Measurements from ENCODE around the gene ZNF543. TPM values are rescaled to one million over a fixed set of nuclear protein-coding genes. Genes with fewer than 3 reads are reported as not detected.
"Not testable (repeated sequence)": the region's sequence is repeated elsewhere in the genome, so short reads cannot be mapped to it uniquely, and the experiment has no call there.

ZNF543 gene
- total RNA-seq, 2 experiments from 2014 or later, result 7.0 to 7.5 TPM

DNA sequence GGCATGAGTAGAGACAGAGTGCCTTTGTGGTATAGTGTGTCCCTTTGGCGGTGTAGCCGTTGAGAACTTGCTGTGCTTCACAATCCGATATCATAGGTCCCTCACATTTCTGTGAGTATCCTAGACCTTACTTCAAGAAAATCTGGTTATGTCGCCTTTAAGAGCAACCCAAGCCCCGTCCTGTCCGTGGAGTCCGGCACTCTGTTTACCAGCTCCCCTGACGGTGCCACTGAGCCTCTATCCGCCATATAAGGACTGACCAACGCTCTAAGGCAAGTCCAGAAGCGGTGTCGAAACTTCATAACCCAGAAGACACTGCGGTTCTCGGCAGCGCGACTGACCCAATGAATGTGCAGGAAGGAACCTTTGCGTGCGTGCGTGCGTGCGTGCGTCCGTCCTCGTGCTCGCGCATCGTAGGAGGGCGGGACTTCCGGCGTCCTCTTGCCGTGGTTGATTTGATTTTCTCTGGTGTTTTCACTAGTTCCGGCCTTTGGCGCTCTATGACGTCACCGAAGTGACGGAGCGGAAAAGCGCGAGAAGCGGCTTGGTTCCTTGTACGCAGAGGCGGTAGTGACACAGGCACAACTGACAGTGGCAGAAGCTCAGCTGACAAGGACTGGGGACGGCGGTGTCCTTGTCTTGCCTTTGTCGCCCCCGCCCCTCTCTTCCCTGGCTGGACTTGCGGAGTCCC lies 42.9 kb downstream of the ZNF543 start, which contains the start of the genes TRAPPC2B and ZNF547:
TRAPPC2B (plus strand) TSS at position 555 of the 691 bp plus-strand sequence. CDS start 1,283 bp downstream, outside the sequence.
ZNF547 (plus strand) TSS at position 555 of the 691 bp plus-strand sequence. CDS start 5,005 bp downstream, outside the sequence.
- peak; percentile 99 for DNase-seq
- peaks cover 14% of the 10 kb centered on the region for H3K4me1 Mint-ChIP-seq (ENCODE audit: low read depth)
- H3K27ac Mint-ChIP-seq, result peak within 1 kb of the TSS; percentile 92
- H3K9me3 Mint-ChIP-seq (ENCODE audit: insufficient read depth), result peaks cover 36% of the 10 kb centered on the region
- H3K36me3 Mint-ChIP-seq (ENCODE audit: low read depth), result peaks cover 45% of the 10 kb centered on the region
- peak; percentile 95 for ATAC-seq
- H3K27me3 Mint-ChIP-seq (ENCODE audit: low read depth), result no peaks in the 10 kb centered on the region
- ChIA-PET POLR2A (interaction anchor here (0.8 to 1.5 kb wide), 4 partner anchors 9 to 554 kb away, joined by 3 to 10 read pairs (median 4); partner anchors contain the start of genes ZNF304 and ZNF548), CTCF (interaction anchor here (1.5 to 1.8 kb wide), 2 partner anchors 12 to 26 kb away, joined by 3 to 4 read pairs; partner anchors contain the start of gene ZNF304)
- H3K4me3 Mint-ChIP-seq, result peak within 1 kb of the TSS; percentile 89

DNA sequence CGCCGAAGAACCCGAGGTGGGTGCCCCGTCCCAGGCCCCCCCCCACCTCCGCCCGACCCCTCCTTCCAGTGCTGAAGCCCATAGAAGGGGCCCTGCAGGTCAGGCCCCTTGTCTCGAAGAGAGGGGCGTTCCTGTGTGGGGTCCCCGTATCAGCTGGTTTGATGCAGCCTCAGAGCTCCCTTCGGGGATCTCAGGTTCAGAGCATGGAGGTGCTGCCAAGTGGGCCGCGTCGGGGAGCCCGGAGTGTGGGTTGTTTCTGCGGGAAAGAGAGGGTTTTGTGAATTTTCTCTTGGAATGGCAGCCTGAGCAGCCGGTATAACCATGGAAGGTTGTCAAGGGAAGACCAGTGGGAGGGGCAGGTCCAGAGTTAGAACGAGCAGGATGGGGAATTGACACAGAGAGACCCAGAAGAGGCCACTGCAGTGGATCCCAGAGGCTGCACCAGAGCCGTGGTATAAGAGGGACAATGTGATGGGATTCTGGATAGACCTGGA lies 43.5 kb downstream of the ZNF543 start:
- no peaks in the 10 kb centered on the region for H3K27me3 Mint-ChIP-seq (ENCODE audit: low read depth)
- ATAC-seq (peak; percentile 39), DNase-seq (no peak)
- H3K36me3 Mint-ChIP-seq (ENCODE audit: low read depth), result peaks cover 41% of the 10 kb centered on the region
- H3K4me3 Mint-ChIP-seq, result peak overlapping the region; percentile 89
- POLR2A ChIA-PET, result interaction anchor here (0.8 to 1.5 kb wide), 4 partner anchors 9 to 553 kb away, joined by 3 to 10 read pairs (median 4); partner anchors contain the start of genes ZNF304 and ZNF548
- CTCF ChIA-PET, result interaction anchor here (1.5 to 1.8 kb wide), 2 partner anchors 13 to 26 kb away, joined by 3 to 4 read pairs; partner anchors contain the start of gene ZNF304
- peaks cover 14% of the 10 kb centered on the region for H3K4me1 Mint-ChIP-seq (ENCODE audit: low read depth)
- H3K9me3 Mint-ChIP-seq (ENCODE audit: insufficient read depth), result peaks cover 36% of the 10 kb centered on the region
- peak overlapping the region; percentile 92 for H3K27ac Mint-ChIP-seq

DNA sequence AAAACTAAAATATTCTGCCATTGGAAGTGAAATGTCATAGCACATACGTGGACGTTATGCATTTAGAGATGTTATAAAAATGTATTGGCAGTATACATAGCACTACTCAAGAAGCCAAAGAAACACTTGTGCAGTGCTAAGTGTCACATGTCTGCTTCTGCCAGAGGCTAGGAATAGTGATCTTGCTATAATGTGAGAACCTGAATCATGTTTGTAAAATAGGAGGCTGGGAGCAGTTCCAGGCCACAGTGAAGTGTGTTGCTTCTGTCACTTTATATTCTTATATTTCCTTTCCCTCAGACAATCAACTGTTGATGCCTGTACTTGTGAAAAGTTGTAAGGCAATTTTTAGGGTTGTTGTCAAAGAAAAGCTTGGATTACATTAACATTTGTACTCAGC lies 46.5 kb downstream of the ZNF543 start:
- ChIA-PET POLR2A (interaction anchor here (1.1 kb wide), 1 partner anchor 16 kb away, joined by 3 read pairs; the partner anchor contains the start of gene ZNF304), CTCF (no interaction called here)
- Mint-ChIP-seq H3K27me3 (ENCODE audit: low read depth) (no peaks in the 10 kb centered on the region), H3K36me3 (ENCODE audit: low read depth) (peaks cover 47% of the 10 kb centered on the region), H3K4me3 (no peak overlapping the region), H3K9me3 (ENCODE audit: insufficient read depth) (peaks cover 23% of the 10 kb centered on the region), H3K4me1 (ENCODE audit: low read depth) (peaks cover 14% of the 10 kb centered on the region), H3K27ac (no peak overlapping the region)
- ATAC-seq (no peak), DNase-seq (no peak)

GRCh38 chr19:57374179-57374578 lies 53.9 kb downstream of the ZNF543 start:
- POLR2A ChIA-PET, result no interaction called here
- H3K27me3 Mint-ChIP-seq (ENCODE audit: low read depth), result no peaks in the 10 kb centered on the region
- peaks cover 37% of the 10 kb centered on the region for H3K9me3 Mint-ChIP-seq (ENCODE audit: insufficient read depth)
- CTCF ChIA-PET, result no interaction called here
- no peak overlapping the region for H3K4me3 Mint-ChIP-seq
- ATAC-seq (no peak), DNase-seq (no peak)
- H3K27ac Mint-ChIP-seq, result no peak overlapping the region
- H3K4me1 Mint-ChIP-seq (ENCODE audit: low read depth), result no peaks in the 10 kb centered on the region
- H3K36me3 Mint-ChIP-seq (ENCODE audit: low read depth), result peaks cover 84% of the 10 kb centered on the region

DNA sequence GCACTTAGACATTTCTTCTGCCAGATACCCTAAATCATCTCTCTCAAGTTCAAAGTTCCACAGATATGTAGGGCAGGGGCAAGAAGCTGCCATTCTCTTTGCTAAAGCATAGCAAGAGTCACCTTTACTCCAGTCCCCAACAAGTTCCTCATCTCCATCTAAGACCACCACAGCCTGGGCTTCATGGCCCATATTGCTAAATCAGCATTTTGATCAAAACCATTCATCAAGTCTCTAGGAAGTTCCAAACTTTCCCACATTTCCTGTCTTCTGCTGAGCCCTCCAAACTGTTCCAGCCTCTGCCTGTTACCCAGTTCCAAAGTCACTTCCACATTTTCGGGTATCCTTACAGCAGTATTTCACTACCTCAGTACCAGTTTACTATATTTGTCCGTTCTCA lies 54.4 kb downstream of the ZNF543 start:
- H3K4me1 Mint-ChIP-seq (ENCODE audit: low read depth); ATAC-seq; H3K27ac Mint-ChIP-seq; H3K4me3 Mint-ChIP-seq; CTCF ChIA-PET; POLR2A ChIA-PET; DNase-seq; H3K27me3 Mint-ChIP-seq (ENCODE audit: low read depth): not testable (repeated sequence)
- peaks cover 42% of the 10 kb centered on the region for H3K9me3 Mint-ChIP-seq (ENCODE audit: insufficient read depth)
- peaks cover 84% of the 10 kb centered on the region for H3K36me3 Mint-ChIP-seq (ENCODE audit: low read depth)

GRCh38 chr19:57376151-57376550 lies 55.9 kb downstream of the ZNF543 start:
- H3K36me3 Mint-ChIP-seq (ENCODE audit: low read depth), result peaks cover 77% of the 10 kb centered on the region
- H3K4me1 Mint-ChIP-seq (ENCODE audit: low read depth), result no peaks in the 10 kb centered on the region
- POLR2A ChIA-PET, result interaction anchor here (0.9 kb wide), 1 partner anchor 13 kb away, joined by 4 read pairs; the partner anchor contains the start of gene ZNF548
- H3K9me3 Mint-ChIP-seq (ENCODE audit: insufficient read depth), result peaks cover 53% of the 10 kb centered on the region
- ATAC-seq (no peak), DNase-seq (no peak)
- no peak overlapping the region for H3K27ac Mint-ChIP-seq
- CTCF ChIA-PET, result no interaction called here
- H3K4me3 Mint-ChIP-seq, result no peak overlapping the region
- no peaks in the 10 kb centered on the region for H3K27me3 Mint-ChIP-seq (ENCODE audit: low read depth)

DNA sequence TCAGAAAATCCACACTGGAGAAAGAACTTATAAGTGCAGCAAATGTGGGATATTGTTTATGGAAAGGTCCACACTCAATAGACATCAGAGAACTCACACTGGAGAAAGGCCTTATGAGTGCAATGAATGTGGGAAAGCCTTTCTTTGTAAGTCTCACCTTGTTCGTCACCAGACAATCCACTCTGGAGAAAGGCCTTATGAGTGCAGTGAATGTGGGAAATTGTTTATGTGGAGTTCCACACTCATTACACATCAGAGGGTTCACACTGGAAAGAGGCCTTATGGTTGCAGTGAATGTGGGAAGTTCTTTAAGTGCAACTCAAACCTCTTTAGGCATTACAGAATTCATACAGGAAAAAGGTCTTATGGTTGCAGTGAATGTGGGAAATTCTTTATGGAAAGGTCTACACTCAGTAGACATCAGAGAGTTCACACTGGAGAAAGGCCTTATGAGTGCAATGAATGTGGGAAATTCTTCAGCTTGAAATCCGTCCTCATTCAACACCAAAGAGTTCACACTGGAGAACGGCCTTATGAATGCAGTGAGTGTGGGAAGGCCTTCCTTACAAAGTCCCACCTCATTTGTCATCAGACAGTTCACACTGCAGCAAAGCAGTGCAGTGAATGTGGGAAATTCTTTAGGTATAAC lies 57.4 kb downstream of the ZNF543 start:
- ATAC-seq, result no peak
- no peak for DNase-seq
- no peaks in the 10 kb centered on the region for H3K4me1 Mint-ChIP-seq (ENCODE audit: low read depth)
- H3K4me3 Mint-ChIP-seq, result no peak overlapping the region
- peaks cover 53% of the 10 kb centered on the region for H3K9me3 Mint-ChIP-seq (ENCODE audit: insufficient read depth)
- CTCF ChIA-PET, result no interaction called here
- no peaks in the 10 kb centered on the region for H3K27me3 Mint-ChIP-seq (ENCODE audit: low read depth)
- POLR2A ChIA-PET, result no interaction called here
- no peak overlapping the region for H3K27ac Mint-ChIP-seq
- H3K36me3 Mint-ChIP-seq (ENCODE audit: low read depth), result peaks cover 62% of the 10 kb centered on the region

Other genes starting within 250 kb of the ZNF543 start
- gene USP29, start 200.5 kb upstream of the ZNF543 start, total RNA-seq, result not detected
- gene ZIM3, start 175.3 kb upstream of the ZNF543 start, total RNA-seq, result not detected
- gene DUXA, start 153.0 kb upstream of the ZNF543 start, total RNA-seq, result not detected
- gene ZNF264, start 129.0 kb upstream of the ZNF543 start, total RNA-seq, result 10 to 100 TPM; 34.1 to 35.1 TPM
- gene AURKC, start 89.4 kb upstream of the ZNF543 start, total RNA-seq, result 1 to 10 TPM in 1 of 2 experiments, under 1 TPM in 1; 0.94 to 1.3 TPM
- gene ZNF805, start 79.8 kb upstream of the ZNF543 start, total RNA-seq, result 1 to 10 TPM; 9.8 to 9.9 TPM
- gene ZNF460, start 40.0 kb upstream of the ZNF543 start, total RNA-seq, result 10 to 100 TPM; 43.9 to 46.6 TPM
- 1 to 10 TPM; 8.5 to 9.1 TPM for gene ZNF304, start 30.8 kb downstream of the ZNF543 start, total RNA-seq
- gene TRAPPC2B, start 43.1 kb downstream of the ZNF543 start, total RNA-seq, result 1 to 10 TPM; 8.5 to 8.6 TPM
- gene ZNF547, start 43.1 kb downstream of the ZNF543 start, total RNA-seq, result 1 to 10 TPM; 4.2 to 4.4 TPM
- 10 to 100 TPM; 27.4 to 28.0 TPM for gene ZNF548, start 69.4 kb downstream of the ZNF543 start, total RNA-seq
- gene ZNF17, start 90.7 kb downstream of the ZNF543 start, total RNA-seq, result 10 to 100 TPM; 11.6 to 12.2 TPM
- 10 to 100 TPM; 13.7 to 19.6 TPM for gene ZNF749, start 114.9 kb downstream of the ZNF543 start, total RNA-seq
- gene VN1R1, start 136.7 kb downstream of the ZNF543 start, total RNA-seq, result under 1 TPM; 0.16 TPM
- gene ZNF772, start 157.1 kb downstream of the ZNF543 start, total RNA-seq, result 1 to 10 TPM; 7.6 to 9.1 TPM
- gene ZNF419, start 167.3 kb downstream of the ZNF543 start, total RNA-seq, result 10 to 100 TPM; 10.0 to 10.9 TPM
- gene ZNF773, start 179.5 kb downstream of the ZNF543 start, total RNA-seq, result 1 to 10 TPM; 8.3 to 8.4 TPM
- 1 to 10 TPM; 7.5 to 7.8 TPM for gene ZNF549, start 206.9 kb downstream of the ZNF543 start, total RNA-seq
- gene ZNF550, start 239.4 kb downstream of the ZNF543 start, total RNA-seq, result 10 to 100 TPM; 12.6 to 13.7 TPM

All from activated CD8-positive, alpha-beta T cell treated with anti-CD3 and anti-CD28 coated beads, Interleukin-2, amount 10 ng/mL, durations not matched to agents 7 days and 5 days (primary cell).